Tibial nerve (tissue), 4 donors: Measurements from ENCODE around the gene EXOC2.

ENCODE experiments used
- CTCF ChIP-seq, 5 experiments: fragments of 200-600 bp in 3 of 5; fragments of 450-650 bp in 2 of 5; sonication (generic) in 3 of 5; IDR thresholded peaks; one replicate each; pipeline ENCODE4 v1.5.1; 2016 to 2019; ENCODE audit warnings: antibody characterized with exemption in 5 of 5, mild to moderate bottlenecking in 3 of 5, moderate library complexity in 2 of 5
- EP300 ChIP-seq, 2 donors: sonication (generic); formaldehyde crosslinking; IDR thresholded peaks; one replicate each; pipeline ENCODE4 v1.6.1; 2017; ENCODE audit warnings: antibody characterized with exemption in 2 of 2, mild to moderate bottlenecking in 1 of 2
- POLR2A ChIP-seq, 2 donors: fragments of 450-650 bp; IDR thresholded peaks; one replicate each; pipeline ENCODE4 v1.6.1; 2017; ENCODE audit warnings: antibody characterized with exemption in 2 of 2, mild to moderate bottlenecking in 2 of 2, moderate library complexity in 2 of 2

GRCh38 chr6:503610-504362, 189.2 kb downstream of the EXOC2 start:
- TF ChIP-seq POLR2A (IDR thresholded peaks at IDR 0.05) (no peak), CTCF (IDR thresholded peaks at IDR 0.05) (no peak), EP300 (IDR thresholded peaks at IDR 0.05) (no peak)
